Omental fat pad (tissue), 4 donors: Measurements from ENCODE around the gene EBP. TPM values are rescaled to one million over a fixed set of nuclear protein-coding genes. Genes with fewer than 3 reads are reported as not detected.
A peak's percentile ranks its signal among the peaks of the same experiment; 100 is the strongest.

ENCODE experiments used
- ATAC-seq: fragments of 150-250 bp; one replicate; pipeline ENCODE4 v1.9.1; 2016; ENCODE audit warnings: mild to moderate bottlenecking, moderate library complexity; ENCODE audit not compliant: low FRiP score
- DNase-seq: peaks from one replicate; pipeline ENCODE4 v3.0.0-alpha.2; 2019; ENCODE audit warnings: low spot score
- CTCF ChIP-seq, 3 donors: fragments of 450-650 bp; IDR thresholded peaks; one replicate each; pipeline ENCODE4 v1.5.1; 2016 to 2017; ENCODE audit warnings: antibody characterized with exemption in 3 of 3, mild to moderate bottlenecking in 3 of 3, moderate library complexity in 2 of 3
- total RNA-seq, 4 donors: library from RNA; depleted of rRNA; stranded (reverse); fragments of >200 nt; gene quantifications; one replicate each; pipeline ENCODE4 v1.1.0, GENCODE V29; 2016

EBP gene
- total RNA-seq, 4 donors from 2014 or later: 15.1 to 24.9 (median 17.2) TPM

- ATAC-seq (peak; percentile 29), DNase-seq (no peak)
- no peak for TF ChIP-seq CTCF (IDR thresholded peaks at IDR 0.05)
These were observed 52.2 kb downstream of the EBP start for GRCh38 chrX:48573690-48574269.

GRCh38 chrX:48574270-48575266 lies 53.0 kb downstream of the EBP start, which contains the start of gene RBM3:
RBM3 (plus strand) TSS chrX:48574484; CDS start chrX:48575181, 697 bp downstream.
- DNase-seq (peak; percentile 65), ATAC-seq (peak; percentile 96)
- TF ChIP-seq CTCF (IDR thresholded peaks at IDR 0.05): no peak

GRCh38 chrX:48575642-48576041 lies 54.0 kb downstream of the EBP start:
- ATAC-seq (no peak), DNase-seq (no peak)
- TF ChIP-seq CTCF (IDR thresholded peaks at IDR 0.05): no peak

- ATAC-seq (no peak), DNase-seq (no peak)
These were observed 54.5 kb downstream of the EBP start for GRCh38 chrX:48576108-48576507.

More at GRCh38 chrX:48576108-48576507, 54.5 kb downstream of the EBP start:
- TF ChIP-seq CTCF (IDR thresholded peaks at IDR 0.05): no peak

Other genes starting within 250 kb of the EBP start
- gene SSX3, start 165.1 kb upstream of the EBP start, total RNA-seq: not detected
- not detected for gene SSX4, start 138.3 kb upstream of the EBP start, total RNA-seq
- not detected for gene SSX4B, start 109.8 kb upstream of the EBP start, total RNA-seq
- 10 to 100 TPM in 2 of 4 donors, 1 to 10 TPM in 2; 2.8 to 11.9 (median 9.6) TPM for gene SLC38A5, start 51.5 kb upstream of the EBP start, total RNA-seq
- 10 to 100 TPM; 45.7 to 74.7 (median 56.1) TPM for gene FTSJ1, start 45.6 kb upstream of the EBP start, total RNA-seq
- gene PORCN, start 12.8 kb upstream of the EBP start, total RNA-seq: 10 to 100 TPM in 3 of 4 donors, 1 to 10 TPM in 1; 8.4 to 16.9 (median 14.1) TPM
- 10 to 100 TPM in 3 of 4 donors, 1 to 10 TPM in 1; 8.7 to 15.4 (median 13.2) TPM for gene TBC1D25, start 17.9 kb downstream of the EBP start, total RNA-seq
- 100 to 1,000 TPM; 151 to 280 (median 263) TPM for gene RBM3, start 52.7 kb downstream of the EBP start, total RNA-seq
- gene WDR13, start 75.7 kb downstream of the EBP start, total RNA-seq: 100 to 1,000 TPM in 3 of 4 donors, 10 to 100 TPM in 1; 95.4 to 149 (median 126) TPM
- 10 to 100 TPM in 3 of 4 donors, 1 to 10 TPM in 1; 9.0 to 26.0 (median 21.0) TPM for gene WAS, start 162.0 kb downstream of the EBP start, total RNA-seq
- gene SUV39H1, start 174.9 kb downstream of the EBP start, total RNA-seq: 1 to 10 TPM; 4.2 to 8.1 (median 5.5) TPM
- gene GLOD5, start 239.9 kb downstream of the EBP start, total RNA-seq: not detected